GM21381 (cell line): ENCODE measurements around the gene ITPR2.
"Not testable (repeated sequence)": the region's sequence is repeated elsewhere in the genome, so short reads cannot be mapped to it uniquely, and the experiment has no call there.

Experiments used
- ATAC-seq: cut with Tn5 transposase; IDR thresholded peaks from one replicate; pipeline ENCODE4 v1.9.1; 2021; ENCODE audit warnings: mild to moderate bottlenecking, moderate library complexity; ENCODE audit not compliant: unreplicated experiment

ITPR2 gene

DNA sequence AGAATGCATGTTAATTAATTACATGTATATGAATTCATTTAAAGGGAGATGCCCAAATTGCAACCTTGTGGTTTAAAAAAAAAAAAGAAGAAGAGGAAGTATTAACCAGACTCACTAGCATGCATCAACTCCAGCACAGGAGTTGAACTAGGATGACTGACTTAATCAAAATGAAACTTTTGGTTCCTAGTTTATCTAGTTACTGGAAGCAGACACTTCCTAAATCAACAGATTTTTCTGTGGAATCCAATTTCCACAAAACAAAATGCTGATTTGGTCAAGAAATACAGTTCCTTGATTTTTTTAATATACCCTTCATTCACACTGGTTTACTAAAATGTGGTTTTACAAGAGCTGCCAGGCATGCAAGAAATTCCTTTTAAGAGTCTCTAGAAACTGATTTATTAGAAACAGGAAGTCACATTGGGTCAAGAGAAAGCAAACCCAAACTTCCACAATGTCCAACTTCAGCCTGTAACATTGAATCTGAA is 41.6 kb downstream of the ITPR2 start:
- ATAC-seq = peak; percentile 77

DNA sequence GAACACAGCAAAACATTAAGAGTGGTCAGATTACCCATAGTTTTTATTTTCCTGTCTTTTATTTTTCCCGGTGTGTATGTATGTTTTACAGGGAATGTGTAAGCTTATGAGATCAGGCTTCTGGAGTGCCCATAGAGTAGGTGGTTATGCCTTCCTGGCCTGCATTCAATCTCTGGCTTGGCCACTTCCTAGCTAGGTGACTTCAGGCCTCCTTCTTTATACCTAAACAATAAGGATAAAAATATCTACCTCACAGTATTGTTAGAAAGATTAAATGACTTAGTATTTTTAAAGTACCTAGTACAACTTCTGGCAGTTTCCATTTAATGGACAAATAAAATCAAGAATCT is 42.4 kb downstream of the ITPR2 start:
- no peak for ATAC-seq

GRCh38 chr12:26789731-26790644 is 43.0 kb downstream of the ITPR2 start:
- ATAC-seq = no peak

DNA sequence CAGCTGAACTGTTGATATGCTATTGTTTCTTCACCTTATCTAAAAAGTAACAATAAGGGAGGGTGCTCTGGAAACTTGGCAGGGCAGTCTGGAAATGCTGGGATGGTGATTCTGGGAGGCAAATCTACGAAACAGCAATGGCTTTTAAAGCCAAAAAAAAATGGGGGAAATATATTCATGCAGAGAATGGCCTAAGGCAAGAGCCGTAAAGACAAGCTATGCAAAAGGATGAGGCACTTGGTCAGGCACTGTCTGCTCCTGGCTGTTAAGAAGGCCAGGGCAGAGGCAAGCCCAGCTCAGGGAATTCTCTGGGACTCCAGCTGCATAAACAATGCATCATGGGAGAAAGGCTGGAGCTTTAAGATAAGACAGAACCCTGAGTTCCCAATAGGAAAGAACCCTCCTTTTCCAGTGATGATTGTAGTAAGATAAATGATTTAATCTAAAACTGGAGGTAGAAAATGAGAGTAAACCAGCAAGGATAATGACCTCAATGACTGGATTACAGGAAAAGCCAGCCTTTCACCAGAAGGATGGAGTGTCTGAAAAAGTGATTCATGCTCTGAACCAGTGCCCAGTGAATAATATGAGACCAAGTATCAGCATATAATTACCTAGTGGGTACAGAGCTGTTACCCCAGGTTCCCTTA is 46.0 kb downstream of the ITPR2 start:
- ATAC-seq = no peak

DNA sequence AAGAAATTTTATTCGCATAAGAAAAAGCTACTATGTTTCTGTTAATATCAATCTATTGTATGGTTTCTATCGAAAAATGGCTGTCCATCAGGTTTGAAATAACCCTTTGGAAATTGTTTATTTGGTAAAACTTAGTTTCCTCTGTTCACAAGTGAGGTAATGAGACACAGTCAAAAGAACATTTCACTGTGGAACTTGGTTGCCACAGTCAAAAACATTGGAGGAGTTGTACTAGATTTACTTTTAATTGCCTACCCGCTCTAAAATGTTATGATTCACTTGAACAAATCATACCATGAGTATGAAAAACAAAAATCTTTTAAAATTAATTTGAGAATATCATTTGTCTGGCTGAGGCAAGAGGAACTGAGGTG is 46.5 kb downstream of the ITPR2 start:
- no peak for ATAC-seq

GRCh38 chr12:26783816-26784379 is 49.1 kb downstream of the ITPR2 start:
- not testable (repeated sequence) for ATAC-seq

DNA sequence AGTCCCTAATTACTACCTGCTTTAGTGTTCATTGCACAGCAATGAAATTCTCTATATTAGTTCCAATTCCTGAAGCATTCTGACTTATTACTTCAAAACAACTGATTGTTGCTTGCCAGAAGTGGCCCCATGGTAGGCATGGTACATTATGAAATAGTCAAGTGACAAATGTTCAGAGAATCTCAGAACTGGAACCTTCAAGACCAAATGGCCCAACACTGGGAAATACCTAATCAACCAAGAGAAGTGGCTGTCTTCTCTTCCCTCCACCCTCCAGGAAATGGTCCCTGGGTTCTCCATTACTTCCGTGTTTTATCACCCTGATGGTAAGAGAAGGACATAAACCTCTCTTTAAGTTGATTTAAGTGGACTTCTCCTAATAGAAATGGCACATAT is 49.9 kb downstream of the ITPR2 start:
- ATAC-seq = no peak

- ATAC-seq = no peak
Measured at GRCh38 chr12:26782372-26783130, 50.4 kb downstream of the ITPR2 start.

DNA sequence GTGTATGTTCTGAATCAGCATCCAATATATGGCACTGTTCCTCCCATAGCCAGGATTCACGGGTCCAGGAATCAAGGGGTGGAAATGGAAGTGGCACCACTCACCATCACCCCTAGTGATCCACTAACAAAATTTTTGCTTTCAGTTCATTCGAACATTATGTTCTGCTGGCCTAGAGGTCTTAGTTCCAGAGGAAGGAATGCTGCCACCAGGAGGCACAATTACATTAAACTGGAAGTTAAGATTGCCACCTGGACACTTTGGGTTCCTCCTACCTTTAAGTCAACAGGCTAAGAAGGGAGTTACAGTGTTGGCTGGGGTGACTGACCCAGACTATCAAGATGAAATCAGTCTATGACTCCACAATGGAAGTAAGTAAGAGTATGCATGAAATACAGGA is 52.3 kb downstream of the ITPR2 start:
- ATAC-seq = not testable (repeated sequence)

GRCh38 chr12:26778173-26778775 is 54.7 kb downstream of the ITPR2 start:
- not testable (repeated sequence) for ATAC-seq

GRCh38 chr12:26777236-26777635 is 55.8 kb downstream of the ITPR2 start:
- ATAC-seq = no peak

- not testable (repeated sequence) for ATAC-seq
Measured at GRCh38 chr12:26775991-26776390, 57.0 kb downstream of the ITPR2 start.

DNA sequence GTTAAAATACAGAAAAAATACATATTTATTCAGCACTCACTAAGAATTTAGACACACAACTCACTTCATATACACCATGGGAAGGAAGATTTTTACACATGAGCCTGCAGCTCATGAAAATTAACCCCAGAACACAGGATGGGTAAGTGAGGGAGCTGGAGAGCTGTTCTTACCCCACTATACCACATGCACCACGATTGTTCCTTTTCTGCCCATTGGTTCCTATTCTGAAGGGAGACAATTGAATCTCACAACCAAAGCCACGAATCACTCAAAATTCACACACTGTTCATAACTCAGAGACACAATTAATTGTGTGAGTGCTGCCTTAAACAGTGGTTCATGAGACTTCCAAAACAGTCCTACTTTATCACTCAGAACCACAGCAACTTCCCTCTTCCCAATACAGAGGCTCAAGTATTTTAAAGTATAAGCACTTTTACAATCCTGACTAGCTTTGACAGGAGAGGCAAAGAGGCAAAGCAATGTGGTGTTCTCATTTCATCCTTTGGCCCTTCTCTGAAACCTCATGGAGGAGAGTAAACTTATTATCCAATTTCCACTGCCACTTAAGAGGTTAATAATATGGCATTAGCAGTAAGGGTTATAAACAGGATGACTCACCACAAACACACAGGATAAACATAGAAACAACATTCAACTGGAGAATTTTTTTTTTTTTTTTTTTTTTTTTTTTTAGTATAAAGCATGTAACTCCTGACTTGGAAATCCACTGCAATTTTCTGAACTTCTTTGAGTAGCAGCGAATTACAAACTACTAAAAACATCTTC is 59.5 kb downstream of the ITPR2 start:
- ATAC-seq = no peak

GRCh38 chr12:26771861-26772260 is 61.1 kb downstream of the ITPR2 start:
- ATAC-seq = no peak

- no peak for ATAC-seq
Measured at GRCh38 chr12:26770239-26771070, 62.5 kb downstream of the ITPR2 start.

DNA sequence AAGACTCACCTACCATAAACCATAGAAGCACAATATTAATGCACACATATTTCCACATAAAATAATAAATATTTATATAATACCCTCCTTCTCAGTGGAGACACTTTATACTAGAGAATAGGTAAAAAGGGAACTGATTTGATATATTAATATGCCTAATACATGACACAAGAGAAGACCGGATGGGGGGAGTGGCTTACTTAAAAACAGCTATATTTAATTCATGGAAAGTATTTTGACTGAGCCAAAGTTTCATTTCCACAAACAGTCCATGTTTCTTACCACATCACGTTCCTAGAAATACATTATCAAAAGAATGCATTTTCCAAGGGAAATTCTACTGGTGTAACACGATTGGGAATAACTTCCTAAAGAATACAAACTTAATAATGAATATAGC is 63.4 kb downstream of the ITPR2 start:
- peak; percentile 23 for ATAC-seq

GRCh38 chr12:26768611-26769603 is 64.1 kb downstream of the ITPR2 start:
- ATAC-seq = peak; percentile 73

DNA sequence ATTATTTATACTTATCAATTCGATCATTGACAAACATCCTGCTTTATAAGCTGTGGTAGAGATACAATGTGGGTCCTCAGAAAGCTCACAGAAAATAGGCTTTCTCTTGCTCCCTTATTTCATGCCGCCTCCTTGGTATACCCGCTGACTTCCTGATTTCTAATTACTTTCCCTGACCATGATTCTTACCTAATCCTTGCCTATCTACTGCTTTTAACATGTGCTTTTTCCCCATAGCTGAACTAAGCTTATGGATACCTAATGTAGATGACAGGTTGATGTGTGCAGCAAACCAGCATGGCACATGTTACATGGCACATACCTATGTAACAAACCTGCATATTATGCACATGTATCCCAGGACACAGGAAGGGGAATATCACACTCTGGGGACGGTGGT is 65.1 kb downstream of the ITPR2 start:
- no peak for ATAC-seq
